Occipital lobe (tissue), 2 donors: Measurements from ENCODE around the gene NID2. TPM values are rescaled to one million over a fixed set of nuclear protein-coding genes. Genes with fewer than 3 reads are reported as not detected.

ENCODE experiments used
- DNase-seq: peaks from one replicate; lab custom pipeline; 2025; lab: John Stamatoyannopoulos, UW
- total RNA-seq: library from RNA; depleted of rRNA; stranded (reverse); fragments of >200 nt; gene quantifications from one replicate; pipeline ENCODE4 v1.2.3, GENCODE V29; 2014

NID2 gene
- total RNA-seq, 1 donor from 2014 or later: 8.9 TPM

DNA sequence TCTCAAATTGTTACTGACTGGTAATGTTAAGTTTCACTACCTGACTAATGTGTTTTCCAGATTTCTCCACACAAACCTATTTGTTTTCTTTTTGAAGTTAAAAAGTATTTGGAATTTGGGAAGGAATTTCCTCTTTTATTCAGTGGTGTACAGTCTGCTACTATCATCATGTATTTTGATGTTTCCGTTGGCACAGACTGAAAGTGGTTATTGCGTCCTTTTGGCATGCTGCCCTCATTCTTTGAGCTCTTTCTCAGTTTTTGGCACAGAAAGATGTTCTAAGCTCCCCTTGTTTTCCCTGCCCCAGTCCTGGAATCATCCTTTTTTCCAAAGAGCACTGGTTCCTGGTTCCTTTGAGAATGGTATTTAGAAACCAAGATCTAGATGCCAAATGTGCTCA is 110.9 kb downstream of the NID2 start:
- DNase-seq: no peak

Other genes starting within 250 kb of the NID2 start
- 317 TPM for gene GNG2, start 208.4 kb downstream of the NID2 start, total RNA-seq
- 52.1 TPM for gene RTRAF, start 79.5 kb downstream of the NID2 start, total RNA-seq
- 0.31 TPM for gene PTGDR, start 198.6 kb upstream of the NID2 start, total RNA-seq
- gene PTGER2, start 245.3 kb upstream of the NID2 start, total RNA-seq: not detected